ENCODE results near the gene GLIS1. TPM values are rescaled to one million over a fixed set of nuclear protein-coding genes. Genes with fewer than 3 reads are reported as not detected.
A peak's percentile ranks its signal among the peaks of the same experiment; 100 is the strongest.

The GLIS1 gene
- total RNA-seq, 1 donor, result 2.9 TPM

- Histone ChIP-seq H3K27ac (ENCODE audit: low read depth, low read length) (no peak overlapping the region), H2AFZ (ENCODE audit: low read length) (no peak overlapping the region), H3K79me2 (ENCODE audit: insufficient read depth, low read length) (no peaks in the 10 kb centered on the region), H3K4me1 (ENCODE audit: insufficient read depth, low read length) (no peaks in the 10 kb centered on the region), H3K4me2 (ENCODE audit: insufficient read depth, low read length) (no peak overlapping the region), H3K36me3 (ENCODE audit: insufficient read depth, low read length) (no peaks in the 10 kb centered on the region), H3K9me3 (ENCODE audit: low read depth, low read length) (no peaks in the 10 kb centered on the region), H3K4me3 (ENCODE audit: insufficient read depth, low read length) (no peak overlapping the region), H3K27me3 (ENCODE audit: insufficient read depth, low read length) (no peaks in the 10 kb centered on the region), H4K20me1 (ENCODE audit: insufficient read depth, low read length) (peaks cover 47% of the 10 kb centered on the region)
- TF ChIP-seq, protein P1, sequence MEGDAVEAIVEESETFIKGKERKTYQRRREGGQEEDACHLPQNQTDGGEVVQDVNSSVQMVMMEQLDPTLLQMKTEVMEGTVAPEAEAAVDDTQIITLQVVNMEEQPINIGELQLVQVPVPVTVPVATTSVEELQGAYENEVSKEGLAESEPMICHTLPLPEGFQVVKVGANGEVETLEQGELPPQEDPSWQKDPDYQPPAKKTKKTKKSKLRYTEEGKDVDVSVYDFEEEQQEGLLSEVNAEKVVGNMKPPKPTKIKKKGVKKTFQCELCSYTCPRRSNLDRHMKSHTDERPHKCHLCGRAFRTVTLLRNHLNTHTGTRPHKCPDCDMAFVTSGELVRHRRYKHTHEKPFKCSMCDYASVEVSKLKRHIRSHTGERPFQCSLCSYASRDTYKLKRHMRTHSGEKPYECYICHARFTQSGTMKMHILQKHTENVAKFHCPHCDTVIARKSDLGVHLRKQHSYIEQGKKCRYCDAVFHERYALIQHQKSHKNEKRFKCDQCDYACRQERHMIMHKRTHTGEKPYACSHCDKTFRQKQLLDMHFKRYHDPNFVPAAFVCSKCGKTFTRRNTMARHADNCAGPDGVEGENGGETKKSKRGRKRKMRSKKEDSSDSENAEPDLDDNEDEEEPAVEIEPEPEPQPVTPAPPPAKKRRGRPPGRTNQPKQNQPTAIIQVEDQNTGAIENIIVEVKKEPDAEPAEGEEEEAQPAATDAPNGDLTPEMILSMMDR (IDR thresholded peaks at IDR 0.05; ENCODE audit: extremely low read depth, low read depth, low read length), result no peak
- no peak for DNase-seq (ENCODE audit: insufficient read length, low spot score, missing footprints)
Measured at GRCh38 chr1:53633073-53633704, 105.8 kb downstream of the GLIS1 start.

GRCh38 chr1:53631622-53632310, 107.2 kb downstream of the GLIS1 start:
- no peaks in the 10 kb centered on the region for H3K36me3 ChIP-seq (ENCODE audit: insufficient read depth, low read length)
- TF ChIP-seq, protein P1 (IDR thresholded peaks at IDR 0.05; ENCODE audit: extremely low read depth, low read depth, low read length), result no peak
- no peaks in the 10 kb centered on the region for H3K27me3 ChIP-seq (ENCODE audit: insufficient read depth, low read length)
- no peak overlapping the region for H3K27ac ChIP-seq (ENCODE audit: low read depth, low read length)
- H3K4me1 ChIP-seq (ENCODE audit: insufficient read depth, low read length), result no peaks in the 10 kb centered on the region
- no peak for DNase-seq (ENCODE audit: insufficient read length, low spot score, missing footprints)
- no peak overlapping the region for H3K4me3 ChIP-seq (ENCODE audit: insufficient read depth, low read length)
- H2AFZ ChIP-seq (ENCODE audit: low read length), result no peak overlapping the region
- H3K79me2 ChIP-seq (ENCODE audit: insufficient read depth, low read length), result no peaks in the 10 kb centered on the region
- H3K4me2 ChIP-seq (ENCODE audit: insufficient read depth, low read length), result no peak overlapping the region
- H4K20me1 ChIP-seq (ENCODE audit: insufficient read depth, low read length), result peaks cover 44% of the 10 kb centered on the region
- H3K9me3 ChIP-seq (ENCODE audit: low read depth, low read length), result no peaks in the 10 kb centered on the region

DNA sequence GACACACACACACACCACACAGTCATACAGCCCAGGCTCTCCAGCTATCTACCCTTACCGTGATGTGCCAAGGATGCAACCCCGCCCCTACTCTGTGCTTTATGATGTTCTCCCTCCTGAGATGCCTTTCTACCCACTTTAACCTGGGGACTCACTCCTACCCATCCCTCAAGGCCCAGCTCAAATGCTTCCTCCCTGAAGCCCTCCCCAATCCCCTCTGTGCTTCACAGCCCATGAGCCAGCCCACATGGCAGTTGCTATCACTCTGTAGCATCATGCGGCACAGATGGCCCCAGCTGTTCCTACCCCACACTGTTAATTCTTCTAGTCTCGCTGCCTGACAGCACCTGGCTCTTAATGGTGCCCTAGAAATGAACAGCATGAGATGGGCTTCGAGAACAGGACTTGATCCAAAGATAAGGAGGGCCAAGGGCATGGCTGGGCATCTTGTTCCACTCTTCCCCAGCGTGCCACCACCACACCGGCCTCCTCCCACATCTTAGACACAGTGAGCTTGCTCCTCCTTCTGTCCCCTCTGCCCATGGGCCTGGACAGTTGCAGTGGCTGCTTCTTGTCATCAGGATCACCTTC, 109.8 kb downstream of the GLIS1 start:
- Histone ChIP-seq H3K27me3 (ENCODE audit: insufficient read depth, low read length) (no peaks in the 10 kb centered on the region), H4K20me1 (ENCODE audit: insufficient read depth, low read length) (peaks cover 43% of the 10 kb centered on the region), H3K4me1 (ENCODE audit: insufficient read depth, low read length) (peaks cover 14% of the 10 kb centered on the region), H3K27ac (ENCODE audit: low read depth, low read length) (no peak overlapping the region), H3K4me3 (ENCODE audit: insufficient read depth, low read length) (no peak overlapping the region), H3K79me2 (ENCODE audit: insufficient read depth, low read length) (no peaks in the 10 kb centered on the region), H3K36me3 (ENCODE audit: insufficient read depth, low read length) (no peaks in the 10 kb centered on the region), H2AFZ (ENCODE audit: low read length) (no peak overlapping the region), H3K9me3 (ENCODE audit: low read depth, low read length) (no peaks in the 10 kb centered on the region), H3K4me2 (ENCODE audit: insufficient read depth, low read length) (no peak overlapping the region)
- TF ChIP-seq, protein P1 (IDR thresholded peaks at IDR 0.05; ENCODE audit: extremely low read depth, low read depth, low read length), result no peak
- peak; percentile 30 for DNase-seq (ENCODE audit: insufficient read length, low spot score, missing footprints)

Data from osteoblast (primary cell).